Left lung (tissue), 10 donors: Measurements from ENCODE around the gene TAF11L8. TPM values are rescaled to one million over a fixed set of nuclear protein-coding genes. Genes with fewer than 3 reads are reported as not detected.
"Not testable (repeated sequence)": the region's sequence is repeated elsewhere in the genome, so short reads cannot be mapped to it uniquely, and the experiment has no call there.

Source experiments
- ATAC-seq: fragments of 200-7000 bp; cut with Tn5 transposase; one replicate; pipeline ENCODE4 v1.9.1; 2020; ENCODE audit warnings: moderate library complexity
- DNase-seq, 4 donors: peaks; one replicate each; pipeline ENCODE4 v3.0.0-alpha.2; 2013 to 2020
- H3K27ac ChIP-seq, 2 donors: fragments of 200-600 bp; sonication (generic) in 1 of 2; one replicate each; pipeline versions ENCODE4 v1.5.0 to v1.8.0; 2020 to 2021
- H3K27me3 ChIP-seq, 2 donors: fragments of 200-600 bp; sonication (generic) in 1 of 2; one replicate each; pipeline versions ENCODE4 v1.5.0 to v1.8.0; 2020 to 2021
- H3K36me3 ChIP-seq, 2 donors: fragments of 200-600 bp; sonication (generic) in 1 of 2; one replicate each; pipeline versions ENCODE4 v1.5.0 to v1.8.0; 2020 to 2021
- H3K4me1 ChIP-seq, 2 donors: fragments of 200-600 bp; one replicate each; pipeline ENCODE4 v1.8.0; 2021
- H3K4me3 ChIP-seq, 2 donors: fragments of 200-600 bp; sonication (generic) in 1 of 2; one replicate each; pipeline versions ENCODE4 v1.5.0 to v1.8.0; 2020 to 2021; ENCODE audit warnings: mild to moderate bottlenecking in 1 of 2
- H3K9me3 ChIP-seq, 2 donors: fragments of 200-600 bp; sonication (generic) in 1 of 2; one replicate each; pipeline versions ENCODE4 v1.5.0 to v1.8.0; 2020 to 2021
- intact Hi-C, 2 donors: fragments of 100-400 bp; cut with DNase I; formaldehyde crosslinking; loops; one replicate each; pipeline versions ENCODE4 v1.11.2 to v1.14.2; 2022
- polyA plus RNA-seq, 6 donors: library from polyadenylated mRNA; unstranded; fragments of 120-200 nt; gene quantifications; one replicate each; pipeline ENCODE4 v1.2.1, GENCODE V29; 2013; ENCODE audit not compliant: insufficient read length in 6 of 6
- total RNA-seq, 2 donors: library from RNA; stranded (reverse); fragmentation: NEBNext Ultra II Directional; extraction: Animal tissue kit (Norgen Biotek cat#: 25700); gene quantifications; one replicate each; pipeline ENCODE4 v1.2.1, GENCODE V29; 2021
- TF ChIP-seq, protein P1 (sequence below), 2 donors: fragments of 200-600 bp; sonication (generic) in 1 of 2; IDR thresholded peaks; one replicate each; pipeline versions ENCODE4 v1.5.0 to v1.8.0; 2021; ENCODE audit warnings: antibody characterized with exemption in 2 of 2
- donor health status: DM: no; HTN: yes; CAD: no.
- donor health status: DM: no; HTN: no; CAD: no.

Gene TAF11L8
- total and polyA plus RNA-seq, 8 donors, result not detected

DNA sequence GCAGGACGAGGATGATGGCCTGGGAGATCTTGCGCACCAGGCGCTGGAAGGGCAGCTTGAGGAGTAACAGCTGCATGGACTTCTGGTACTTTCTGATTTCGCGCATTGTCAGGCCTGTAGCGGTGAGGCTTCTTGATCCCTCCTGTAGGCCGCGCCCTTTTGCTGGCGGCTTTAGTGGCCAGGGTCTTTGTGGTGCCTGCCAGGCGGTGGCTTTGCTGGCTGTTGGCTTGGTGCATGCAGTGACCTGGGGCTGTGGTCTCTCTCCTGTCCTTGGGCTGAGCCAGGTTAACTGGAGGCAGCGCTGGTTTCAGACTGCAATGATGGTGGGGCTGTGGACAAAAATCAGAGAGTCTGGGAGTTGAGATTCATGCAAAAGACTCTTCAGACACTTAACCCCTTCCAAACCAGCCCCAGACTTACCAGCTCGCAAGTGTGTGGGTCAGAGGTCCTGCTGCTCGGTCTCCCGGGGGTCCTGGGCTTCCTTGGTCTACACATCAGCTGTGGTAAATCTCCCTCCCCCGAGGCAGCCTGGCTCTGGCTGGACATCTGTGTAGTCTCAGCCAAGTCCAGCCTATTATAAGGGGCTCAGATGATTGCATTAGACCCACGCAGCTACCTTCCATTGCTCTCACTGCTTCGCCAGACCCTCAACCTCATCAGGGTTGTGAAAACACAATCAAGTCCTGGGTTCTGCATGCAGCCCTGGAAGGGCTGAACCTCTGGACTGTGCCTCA is 24.3 kb upstream of the TAF11L8 start:
- no peaks in the 10 kb centered on the region for H3K36me3 ChIP-seq
- no peaks in the 10 kb centered on the region for H3K27me3 ChIP-seq
- no peaks in the 10 kb centered on the region for H3K4me1 ChIP-seq
- ATAC-seq (no peak), DNase-seq (peak in 1 of 4 donors; percentile 51)
- intact Hi-C loops, result no loop called here
- TF ChIP-seq, protein P1, sequence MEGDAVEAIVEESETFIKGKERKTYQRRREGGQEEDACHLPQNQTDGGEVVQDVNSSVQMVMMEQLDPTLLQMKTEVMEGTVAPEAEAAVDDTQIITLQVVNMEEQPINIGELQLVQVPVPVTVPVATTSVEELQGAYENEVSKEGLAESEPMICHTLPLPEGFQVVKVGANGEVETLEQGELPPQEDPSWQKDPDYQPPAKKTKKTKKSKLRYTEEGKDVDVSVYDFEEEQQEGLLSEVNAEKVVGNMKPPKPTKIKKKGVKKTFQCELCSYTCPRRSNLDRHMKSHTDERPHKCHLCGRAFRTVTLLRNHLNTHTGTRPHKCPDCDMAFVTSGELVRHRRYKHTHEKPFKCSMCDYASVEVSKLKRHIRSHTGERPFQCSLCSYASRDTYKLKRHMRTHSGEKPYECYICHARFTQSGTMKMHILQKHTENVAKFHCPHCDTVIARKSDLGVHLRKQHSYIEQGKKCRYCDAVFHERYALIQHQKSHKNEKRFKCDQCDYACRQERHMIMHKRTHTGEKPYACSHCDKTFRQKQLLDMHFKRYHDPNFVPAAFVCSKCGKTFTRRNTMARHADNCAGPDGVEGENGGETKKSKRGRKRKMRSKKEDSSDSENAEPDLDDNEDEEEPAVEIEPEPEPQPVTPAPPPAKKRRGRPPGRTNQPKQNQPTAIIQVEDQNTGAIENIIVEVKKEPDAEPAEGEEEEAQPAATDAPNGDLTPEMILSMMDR (IDR thresholded peaks at IDR 0.05), result no peak
- no peak overlapping the region for H3K27ac ChIP-seq
- H3K4me3 ChIP-seq, result no peak overlapping the region
- H3K9me3 ChIP-seq, result no peaks in the 10 kb centered on the region

DNA sequence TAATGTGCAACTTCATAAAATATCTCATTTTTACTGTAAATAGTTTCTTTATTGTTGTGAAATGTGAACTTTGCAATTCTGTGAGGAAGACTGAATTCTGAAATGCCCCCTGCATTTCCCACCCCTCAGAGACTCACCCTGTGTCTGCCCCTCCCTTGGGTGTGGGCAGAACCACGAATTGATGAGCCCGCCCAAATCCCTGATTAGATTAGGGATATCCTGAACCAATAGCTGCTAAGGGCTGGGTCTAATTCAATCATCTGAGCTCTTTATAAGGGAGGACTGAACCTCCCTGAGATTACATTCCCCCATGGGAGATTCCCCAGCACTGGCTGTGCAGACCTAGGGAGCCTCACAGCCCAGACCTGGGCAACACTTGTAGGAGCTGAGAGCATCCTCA is 19.3 kb upstream of the TAF11L8 start, which contains the start of gene TAF11L12:
Gene TAF11L12 (plus strand): TSS at position 301 of the 400 bp plus-strand sequence.
- ATAC-seq, H3K4me1 ChIP-seq, H3K4me3 ChIP-seq, H3K9me3 ChIP-seq, DNase-seq, H3K27me3 ChIP-seq, H3K27ac ChIP-seq, H3K36me3 ChIP-seq, intact Hi-C loops: not testable (repeated sequence)

DNA sequence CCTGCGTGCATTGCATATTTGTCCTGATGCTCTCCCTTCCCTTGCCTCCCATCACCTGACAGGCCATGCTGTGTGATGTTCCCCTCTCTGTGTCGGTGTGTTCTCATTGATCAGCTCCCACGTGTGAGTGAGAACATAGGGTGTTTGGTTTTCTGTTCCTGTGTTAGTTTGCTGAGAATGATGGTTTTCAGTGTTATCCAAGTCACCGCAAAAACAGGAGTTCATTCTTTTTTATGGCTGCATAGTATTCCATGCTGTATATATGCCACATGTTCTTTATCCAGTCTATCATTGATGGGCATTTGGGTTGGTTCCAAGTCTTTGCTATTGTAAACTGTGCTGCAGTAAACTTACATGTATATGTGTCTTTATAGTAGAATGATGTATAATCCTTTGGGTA is 16.7 kb upstream of the TAF11L8 start:
- H3K36me3 ChIP-seq, ATAC-seq, H3K4me1 ChIP-seq, H3K4me3 ChIP-seq, H3K9me3 ChIP-seq, H3K27ac ChIP-seq, H3K27me3 ChIP-seq, DNase-seq, intact Hi-C loops: not testable (repeated sequence)

DNA sequence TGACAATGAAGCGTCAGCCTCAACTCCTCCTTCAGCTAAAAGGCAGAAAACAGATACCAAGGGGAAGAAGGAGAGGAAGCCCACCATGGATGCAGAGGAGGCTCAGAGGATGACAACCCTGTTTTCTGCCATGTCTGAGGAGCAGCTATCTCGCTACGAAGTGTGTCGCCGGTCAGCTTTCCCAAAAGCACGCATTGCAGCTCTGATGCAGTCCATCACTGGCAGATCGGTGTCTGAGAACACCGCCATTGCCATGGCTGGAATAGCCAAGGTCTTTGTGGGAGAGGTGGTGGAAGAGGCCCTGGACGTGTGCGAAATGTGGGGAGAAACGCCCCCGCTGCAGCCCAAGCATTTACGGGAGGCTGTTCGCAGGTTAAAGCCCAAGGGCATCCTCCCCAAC is 14.2 kb upstream of the TAF11L8 start:
- H3K36me3 ChIP-seq, result no peaks in the 10 kb centered on the region
- H3K27me3 ChIP-seq, result no peaks in the 10 kb centered on the region
- no peaks in the 10 kb centered on the region for H3K9me3 ChIP-seq
- no peaks in the 10 kb centered on the region for H3K4me1 ChIP-seq
- ATAC-seq (no peak), DNase-seq (no peak)
- no peak overlapping the region for H3K27ac ChIP-seq
- TF ChIP-seq, protein P1 (IDR thresholded peaks at IDR 0.05), result no peak
- no peak overlapping the region for H3K4me3 ChIP-seq
- intact Hi-C loops, result no loop called here

DNA sequence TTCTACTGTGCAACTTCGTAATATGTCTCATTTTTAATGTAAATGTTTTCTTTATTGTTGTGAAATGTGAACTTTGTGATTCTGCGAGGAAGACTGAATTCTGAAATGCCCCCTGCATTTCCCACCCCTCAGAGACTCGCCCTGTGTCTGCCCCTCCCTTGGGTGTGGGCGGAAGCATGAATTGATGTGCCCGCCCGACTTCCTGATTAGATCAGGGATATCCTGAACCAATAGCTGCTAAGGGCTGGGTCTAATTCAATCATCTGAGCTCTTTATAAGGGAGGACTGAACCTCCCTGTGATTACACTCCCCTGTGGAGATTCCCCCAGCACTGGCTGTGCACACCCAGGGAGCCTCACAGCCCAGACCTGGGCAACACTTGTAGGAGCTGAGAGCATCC is 13.1 kb upstream of the TAF11L8 start, which contains the start of gene TAF11L11:
Gene TAF11L11 (plus strand): TSS at position 304 of the 400 bp plus-strand sequence.
- intact Hi-C loops, H3K27ac ChIP-seq, H3K36me3 ChIP-seq, ATAC-seq, H3K4me1 ChIP-seq, H3K27me3 ChIP-seq, H3K9me3 ChIP-seq, H3K4me3 ChIP-seq, DNase-seq: not testable (repeated sequence)

DNA sequence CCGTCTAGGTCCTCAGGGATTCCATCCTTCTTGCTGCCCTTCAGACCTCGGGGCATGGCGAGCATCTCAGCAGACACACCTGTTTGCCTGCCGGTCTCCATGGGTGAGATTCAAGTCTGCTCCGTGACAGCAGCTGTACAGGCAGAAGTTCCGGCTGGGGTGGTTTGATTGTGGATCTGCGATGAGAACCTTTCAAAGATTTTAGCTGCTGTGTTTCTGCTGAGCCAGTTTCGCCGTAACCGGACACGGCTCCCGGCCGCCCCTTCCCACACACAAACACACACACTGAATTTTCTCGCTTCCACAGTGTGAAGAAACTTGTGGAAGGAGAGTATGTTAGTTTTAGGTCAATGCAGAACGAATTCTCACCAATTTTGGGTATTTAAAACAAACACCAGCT is 7.0 kb upstream of the TAF11L8 start, which contains the start of gene TAF11L10:
Gene TAF11L10 (minus strand): TSS at position 101 of the 400 bp plus-strand sequence.
- DNase-seq, H3K27me3 ChIP-seq, H3K4me3 ChIP-seq, ATAC-seq, intact Hi-C loops, H3K36me3 ChIP-seq, H3K27ac ChIP-seq, H3K9me3 ChIP-seq, H3K4me1 ChIP-seq: not testable (repeated sequence)

DNA sequence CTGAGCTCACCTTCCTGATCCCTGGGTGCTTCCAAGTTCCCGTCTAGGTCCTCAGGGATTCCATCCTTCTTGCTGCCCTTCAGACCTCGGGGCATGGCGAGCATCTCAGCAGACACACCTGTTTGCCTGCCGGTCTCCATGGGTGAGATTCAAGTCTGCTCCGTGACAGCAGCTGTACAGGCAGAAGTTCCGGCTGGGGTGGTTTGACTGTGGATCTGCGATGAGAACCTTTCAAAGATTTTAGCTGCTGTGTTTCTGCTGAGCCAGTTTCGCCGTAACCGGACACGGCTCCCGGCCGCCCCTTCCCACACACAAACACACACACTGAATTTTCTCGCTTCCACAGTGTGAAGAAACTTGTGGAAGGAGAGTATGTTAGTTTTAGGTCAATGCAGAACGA is 3.5 kb upstream of the TAF11L8 start, which contains the start of gene TAF11L9:
Gene TAF11L9 (minus strand): TSS at position 140 of the 400 bp plus-strand sequence.
- H3K27ac ChIP-seq, ATAC-seq, intact Hi-C loops, H3K36me3 ChIP-seq, H3K4me3 ChIP-seq, H3K9me3 ChIP-seq, H3K4me1 ChIP-seq, H3K27me3 ChIP-seq: not testable (repeated sequence)
- peak in 1 of 4 donors; percentile 47 for DNase-seq

DNA sequence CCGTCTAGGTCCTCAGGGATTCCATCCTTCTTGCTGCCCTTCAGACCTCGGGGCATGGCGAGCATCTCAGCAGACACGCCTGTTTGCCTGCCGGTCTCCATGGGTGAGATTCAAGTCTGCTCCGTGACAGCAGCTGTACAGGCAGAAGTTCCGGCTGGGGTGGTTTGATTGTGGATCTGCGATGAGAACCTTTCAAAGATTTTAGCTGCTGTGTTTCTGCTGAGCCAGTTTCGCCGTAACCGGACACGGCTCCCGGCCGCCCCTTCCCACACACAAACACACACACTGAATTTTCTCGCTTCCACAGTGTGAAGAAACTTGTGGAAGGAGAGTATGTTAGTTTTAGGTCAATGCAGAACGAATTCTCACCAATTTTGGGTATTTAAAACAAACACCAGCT is 5.1 kb downstream of the TAF11L8 start, which contains the start of gene TAF11L7:
Gene TAF11L7 (minus strand): TSS at position 101 of the 400 bp plus-strand sequence.
- H3K9me3 ChIP-seq, H3K36me3 ChIP-seq, ATAC-seq, H3K27ac ChIP-seq, H3K4me3 ChIP-seq, intact Hi-C loops, H3K27me3 ChIP-seq, H3K4me1 ChIP-seq, DNase-seq: not testable (repeated sequence)

Other genes with a start within 250 kb of the TAF11L8 start
- not detected for gene TAF11L2, start 92.7 kb downstream of the TAF11L8 start, total RNA-seq
- not detected for gene TAF11L2, start 92.7 kb downstream of the TAF11L8 start, polyA plus RNA-seq
- not detected for gene TAF11L3, start 72.6 kb downstream of the TAF11L8 start, total RNA-seq
- gene TAF11L3, start 72.6 kb downstream of the TAF11L8 start, polyA plus RNA-seq, result not detected
- gene TAF11L4, start 69.2 kb downstream of the TAF11L8 start, total RNA-seq, result not detected
- gene TAF11L4, start 69.2 kb downstream of the TAF11L8 start, polyA plus RNA-seq, result not detected
- gene TAF11L5, start 65.7 kb downstream of the TAF11L8 start, total RNA-seq, result not detected
- not detected for gene TAF11L5, start 65.7 kb downstream of the TAF11L8 start, polyA plus RNA-seq
- not detected for gene TAF11L6, start 62.3 kb downstream of the TAF11L8 start, total RNA-seq
- gene TAF11L6, start 62.3 kb downstream of the TAF11L8 start, polyA plus RNA-seq, result not detected
- not detected for gene TAF11L7, start 5.2 kb downstream of the TAF11L8 start, total RNA-seq
- not detected for gene TAF11L7, start 5.2 kb downstream of the TAF11L8 start, polyA plus RNA-seq
- not detected for gene TAF11L9, start 3.4 kb upstream of the TAF11L8 start, total RNA-seq
- not detected for gene TAF11L9, start 3.4 kb upstream of the TAF11L8 start, polyA plus RNA-seq
- not detected for gene TAF11L10, start 6.9 kb upstream of the TAF11L8 start, total RNA-seq
- gene TAF11L10, start 6.9 kb upstream of the TAF11L8 start, polyA plus RNA-seq, result not detected
- gene TAF11L11, start 13.2 kb upstream of the TAF11L8 start, total RNA-seq, result not detected
- gene TAF11L11, start 13.2 kb upstream of the TAF11L8 start, polyA plus RNA-seq, result not detected
- not detected for gene TAF11L12, start 19.4 kb upstream of the TAF11L8 start, total RNA-seq
- not detected for gene TAF11L12, start 19.4 kb upstream of the TAF11L8 start, polyA plus RNA-seq
- not detected for gene TAF11L13, start 41.1 kb upstream of the TAF11L8 start, total RNA-seq
- gene TAF11L13, start 41.1 kb upstream of the TAF11L8 start, polyA plus RNA-seq, result not detected
- gene TAF11L14, start 43.5 kb upstream of the TAF11L8 start, total RNA-seq, result not detected
- not detected for gene TAF11L14, start 43.5 kb upstream of the TAF11L8 start, polyA plus RNA-seq